Neural crest cell (in vitro differentiated cells): Measurements from ENCODE around the gene C19orf47. TPM values are rescaled to one million over a fixed set of nuclear protein-coding genes. Genes with fewer than 3 reads are reported as not detected.

Experiments
- DNase-seq: peaks from one replicate; pipeline ENCODE4 v3.0.0; 2021; ENCODE audit warnings: low read depth, mixed read lengths, low spot score
- H3K27ac Mint-ChIP-seq: one replicate; pipeline ENCODE4 v1.8.0; 2021; ENCODE audit warnings: mild to moderate bottlenecking, mixed read lengths; ENCODE audit not compliant: unreplicated experiment
- H3K27me3 Mint-ChIP-seq: 2 replicates; pipeline ENCODE4 v1.8.0; 2021; ENCODE audit warnings: low read depth, mild to moderate bottlenecking, mixed read lengths
- H3K36me3 Mint-ChIP-seq: 2 replicates; pipeline ENCODE4 v1.8.0; 2021; ENCODE audit warnings: low read depth, mild to moderate bottlenecking, mixed read lengths
- H3K4me1 Mint-ChIP-seq: 2 replicates; pipeline ENCODE4 v1.8.0; 2021; ENCODE audit warnings: mixed read lengths
- H3K4me3 Mint-ChIP-seq: one replicate; pipeline ENCODE4 v1.8.0; 2021; ENCODE audit warnings: mild to moderate bottlenecking, mixed read lengths
- H3K9me3 Mint-ChIP-seq: 2 replicates; pipeline ENCODE4 v1.8.0; 2021; ENCODE audit warnings: mixed read lengths
- CTCF ChIP-seq: fragments of 200-600 bp; sonication (generic); conservative IDR thresholded peaks from 2 replicates; pipeline ENCODE4 v1.5.0; 2021; ENCODE audit warnings: antibody characterized with exemption, mild to moderate bottlenecking
- total RNA-seq: library from RNA; stranded (reverse); gene quantifications from 2 replicates; pipeline ENCODE4 v1.2.1, GENCODE V29; 2021

The C19orf47 gene
- total RNA-seq, 1 donor from 2014 or later = 19.0 TPM

DNA sequence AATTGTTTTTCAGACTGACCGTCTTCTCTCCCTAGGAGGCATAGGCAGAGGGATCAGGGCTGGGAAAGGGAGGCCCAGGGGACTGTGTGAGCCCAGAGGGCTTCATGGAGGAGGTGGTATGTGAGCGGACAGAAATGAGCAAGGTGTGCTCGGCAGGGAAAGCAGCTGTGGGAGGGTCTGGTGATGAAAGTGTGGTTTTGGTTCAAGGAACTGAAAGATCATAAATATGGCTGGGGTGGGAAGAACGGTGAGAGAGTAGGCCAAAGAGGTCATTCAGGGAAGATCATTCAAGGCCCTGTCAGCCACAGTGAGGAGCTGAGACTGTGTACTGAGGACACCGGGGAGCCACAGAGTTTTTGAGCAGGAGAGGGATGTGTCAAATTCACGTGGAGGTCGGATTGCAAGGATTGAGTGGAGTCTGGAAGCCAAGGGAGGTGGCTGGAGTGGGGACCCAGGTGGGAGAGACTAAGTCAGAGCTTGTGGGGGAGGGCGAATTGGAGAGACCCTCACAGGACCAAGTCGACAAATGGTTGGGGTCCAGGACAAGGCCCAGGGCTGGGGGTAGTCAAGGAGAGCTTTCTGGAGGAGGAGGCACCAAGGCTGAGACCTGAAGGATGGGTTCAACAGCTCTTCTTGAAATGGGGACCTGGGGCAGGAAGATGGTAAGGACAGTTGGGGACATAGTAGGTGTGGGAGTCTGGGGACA is 7.9 kb upstream of the C19orf47 start:
- Mint-ChIP-seq H3K27me3 (no peaks in the 10 kb centered on the region), H3K9me3 (no peaks in the 10 kb centered on the region), H3K27ac (peak overlapping the region; percentile 57), H3K4me1 (no peaks in the 10 kb centered on the region), H3K4me3 (no peak overlapping the region), H3K36me3 (no peaks in the 10 kb centered on the region)
- no peak for DNase-seq
- no peak for TF ChIP-seq CTCF

DNA sequence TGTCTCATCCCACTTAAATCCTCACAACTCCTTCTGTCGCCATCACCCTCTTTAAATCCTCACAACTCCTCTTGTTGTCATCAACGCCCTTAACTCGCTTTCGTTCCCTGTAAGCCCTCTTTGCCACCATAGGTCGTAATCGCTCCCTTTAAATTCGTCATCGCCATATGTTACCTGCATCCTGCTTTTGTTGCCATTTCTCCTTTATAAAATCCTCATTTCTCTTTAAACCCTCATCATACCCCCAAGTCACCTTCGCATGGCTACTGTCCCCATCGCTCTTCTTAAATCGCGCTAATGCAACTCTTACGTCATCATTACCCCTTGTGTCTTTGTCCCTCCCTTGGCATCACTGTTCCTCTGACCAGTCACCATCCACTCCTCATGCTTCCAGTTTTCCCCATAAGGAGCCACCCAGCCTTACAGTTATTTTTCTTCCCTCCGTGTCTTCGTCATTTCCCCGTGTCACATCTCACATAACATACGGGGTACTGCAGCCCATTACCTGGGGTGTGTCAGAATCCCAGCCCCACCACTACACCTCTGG is 837 bp upstream of the C19orf47 start:
- TF ChIP-seq CTCF = no peak
- Mint-ChIP-seq H3K4me1 (peaks cover 25% of the 10 kb centered on the region), H3K36me3 (no peaks in the 10 kb centered on the region), H3K27ac (peak overlapping the region; percentile 59), H3K4me3 (peak overlapping the region; percentile 91), H3K27me3 (no peaks in the 10 kb centered on the region), H3K9me3 (no peaks in the 10 kb centered on the region)
- no peak for DNase-seq

DNA sequence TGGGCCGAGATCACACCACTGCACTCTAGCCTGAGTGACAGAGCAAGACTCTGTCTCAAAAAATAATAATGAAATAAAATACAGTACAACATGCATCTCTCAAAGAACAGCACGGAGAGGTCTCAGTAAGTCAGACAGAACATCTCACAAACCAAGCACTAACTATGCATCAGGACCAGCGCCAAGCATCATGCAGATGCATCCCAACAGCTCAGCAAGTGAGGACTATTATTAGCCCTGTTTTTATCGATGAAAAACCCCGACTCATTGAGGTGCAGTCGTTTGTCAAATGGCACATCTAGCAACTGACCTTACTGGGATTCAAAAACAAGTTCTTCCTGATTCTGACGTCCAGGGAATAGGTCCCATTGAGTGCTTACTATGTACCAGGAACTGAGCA is 3.8 kb downstream of the C19orf47 start:
- DNase-seq = no peak
- TF ChIP-seq CTCF = no peak
- Mint-ChIP-seq H3K27ac (no peak overlapping the region), H3K4me3 (peak overlapping the region; percentile 66), H3K36me3 (peaks cover 1% of the 10 kb centered on the region), H3K4me1 (peaks cover 24% of the 10 kb centered on the region), H3K27me3 (no peaks in the 10 kb centered on the region), H3K9me3 (no peaks in the 10 kb centered on the region)

DNA sequence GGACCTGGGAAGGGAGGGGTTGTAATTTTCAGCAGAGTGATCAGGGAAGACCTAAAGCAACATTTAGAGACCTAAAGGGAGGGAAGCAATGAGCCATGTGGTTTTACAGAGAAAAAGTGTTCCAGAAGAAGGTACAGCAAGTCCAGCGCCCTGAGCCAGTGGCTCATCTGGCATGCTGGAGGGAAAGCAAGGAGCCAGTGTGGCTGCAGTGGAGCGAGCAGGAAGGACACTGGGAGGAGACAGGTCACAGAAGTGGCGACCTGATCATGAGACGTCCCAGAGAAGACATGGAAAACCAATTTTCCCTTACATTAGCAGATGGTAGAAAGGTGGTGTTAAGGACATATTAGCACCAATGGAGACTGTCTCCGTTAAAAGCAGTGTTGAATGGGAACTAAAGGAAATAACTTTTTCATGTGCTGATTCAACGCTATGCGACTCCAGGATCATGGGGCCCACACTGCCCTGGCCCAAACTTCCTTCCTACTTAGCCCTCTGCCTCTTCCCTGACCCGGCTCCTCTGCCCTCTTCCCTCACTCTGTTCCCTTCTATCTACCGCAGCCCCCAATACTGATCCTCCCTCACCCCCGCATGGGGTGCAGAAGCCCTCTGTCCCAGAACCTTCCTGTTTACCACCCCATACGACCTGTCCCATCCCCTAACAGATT is 5.4 kb downstream of the C19orf47 start:
- Mint-ChIP-seq H3K4me3 (peak overlapping the region; percentile 16), H3K9me3 (no peaks in the 10 kb centered on the region), H3K27me3 (no peaks in the 10 kb centered on the region), H3K27ac (peak overlapping the region; percentile 5), H3K36me3 (peaks cover 3% of the 10 kb centered on the region), H3K4me1 (peaks cover 10% of the 10 kb centered on the region)
- no peak for DNase-seq
- no peak for TF ChIP-seq CTCF

DNA sequence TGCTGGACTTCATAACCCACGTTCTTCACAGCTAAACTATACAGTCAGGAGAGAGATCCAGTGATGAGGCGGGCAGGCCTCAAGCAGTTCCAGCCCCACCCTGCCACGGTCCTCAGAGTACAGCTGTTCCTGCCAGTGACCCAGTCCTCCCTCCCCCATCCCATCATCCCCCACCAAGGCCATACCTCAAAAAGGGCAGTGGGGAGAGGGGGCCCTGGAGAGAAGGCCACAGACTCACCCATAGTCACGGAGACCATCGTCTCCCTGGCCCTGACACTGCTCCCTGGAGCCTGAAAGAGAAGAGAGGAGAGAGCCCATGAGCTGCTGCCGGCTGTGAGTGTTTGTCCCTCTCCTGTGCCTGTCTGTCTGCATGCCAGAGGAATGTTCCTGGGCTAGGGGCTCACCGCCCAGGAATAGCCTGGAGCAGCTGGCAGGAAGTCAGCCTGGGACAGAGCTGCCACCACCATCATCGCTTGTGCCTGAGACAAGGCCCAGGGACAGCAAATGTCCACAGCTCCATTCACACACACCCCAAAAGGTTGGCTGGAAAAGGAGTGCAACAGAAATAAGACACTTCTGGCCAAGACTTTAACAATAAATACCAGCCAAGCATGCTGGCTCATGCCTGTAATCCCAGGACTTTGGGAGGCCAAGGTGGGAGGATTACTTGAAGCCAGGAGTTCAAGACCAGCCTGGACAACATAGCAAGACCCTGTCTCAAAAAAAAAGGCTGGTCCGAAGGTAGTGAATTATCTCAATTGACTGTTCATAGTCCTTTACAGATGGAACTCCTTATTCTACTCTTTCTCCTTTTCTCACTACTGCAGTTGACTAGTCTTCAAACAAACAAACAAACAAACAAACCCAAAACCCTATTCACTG is 6.4 kb downstream of the C19orf47 start:
- TF ChIP-seq CTCF = no peak
- Mint-ChIP-seq H3K27me3 (no peaks in the 10 kb centered on the region), H3K36me3 (peaks cover 3% of the 10 kb centered on the region), H3K4me3 (no peak overlapping the region), H3K4me1 (peaks cover under 1% of the 10 kb centered on the region), H3K9me3 (no peaks in the 10 kb centered on the region), H3K27ac (peak overlapping the region; percentile 28)
- no peak for DNase-seq
